Keratinocyte (primary cell): ENCODE measurements around the gene MYBPHL. TPM values are rescaled to one million over a fixed set of nuclear protein-coding genes. Genes with fewer than 3 reads are reported as not detected.

Source experiments
- DNase-seq: peaks from one replicate; pipeline ENCODE4 v3.0.0-alpha.2; 2011; ENCODE audit warnings: low read depth, missing footprints, low spot score
- FAIRE-seq: peaks from 2 replicates; lab custom pipeline; 2011; peaks lifted over from hg19 to GRCh38; lab: Jason Lieb, UNC
- H2AFZ ChIP-seq: 2 replicates; pipeline ENCODE4 v1.6.0; 2012; ENCODE audit warnings: low read length, control low read depth, inconsistent platforms; ENCODE audit not compliant: control insufficient read depth
- H3K27ac ChIP-seq: 2 replicates; pipeline ENCODE4 v1.5.1; 2011; ENCODE audit warnings: low read length; ENCODE audit not compliant: control insufficient read depth, insufficient read depth
- H3K27me3 ChIP-seq: 3 replicates; pipeline ENCODE4 v1.6.0; 2011; ENCODE audit warnings: low read length; ENCODE audit not compliant: control insufficient read depth, insufficient read depth; ENCODE audit errors: extremely low read depth
- H3K36me3 ChIP-seq, 2 experiments: 2 replicates in 1 of 2; 3 replicates in 1 of 2; pipeline ENCODE4 v1.5.1; 2011; ENCODE audit warnings: low read length in 2 of 2, mild to moderate bottlenecking in 1 of 2; ENCODE audit not compliant: control insufficient read depth in 2 of 2, insufficient read depth in 2 of 2; ENCODE audit errors: extremely low read depth in 1 of 2
- H3K4me1 ChIP-seq: 3 replicates; pipeline ENCODE4 v1.5.1; 2011; ENCODE audit warnings: low read length; ENCODE audit not compliant: control insufficient read depth, insufficient read depth; ENCODE audit errors: extremely low read depth
- H3K4me2 ChIP-seq: 3 replicates; pipeline ENCODE4 v1.6.0; 2011; ENCODE audit warnings: low read depth, low read length; ENCODE audit not compliant: control insufficient read depth, insufficient read depth; ENCODE audit errors: extremely low read depth
- H3K4me3 ChIP-seq, 3 experiments: fragments of 200-600 bp in 1 of 3; sonication (generic) in 1 of 3; 2 replicates in 2 of 3; 3 replicates in 1 of 3; pipeline ENCODE4 v1.5.1; 2011 to 2016; ENCODE audit warnings: low read length in 3 of 3, mild to moderate bottlenecking in 3 of 3, control low read depth in 2 of 3, inconsistent platforms in 1 of 3, low read depth in 1 of 3, mixed read lengths in 1 of 3, mixed run types in 1 of 3, moderate library complexity in 1 of 3; ENCODE audit not compliant: control insufficient read depth in 2 of 3, insufficient read depth in 2 of 3; ENCODE audit errors: extremely low read depth in 1 of 3
- H3K79me2 ChIP-seq: 2 replicates; pipeline ENCODE4 v1.6.0; 2012; ENCODE audit warnings: low read length; ENCODE audit not compliant: control insufficient read depth, insufficient read depth
- H3K9ac ChIP-seq: 3 replicates; pipeline ENCODE4 v1.6.0; 2011; ENCODE audit warnings: low read length; ENCODE audit not compliant: control insufficient read depth, insufficient read depth; ENCODE audit errors: extremely low read depth
- H3K9me1 ChIP-seq: 3 replicates; pipeline ENCODE4 v1.6.0; 2011; ENCODE audit warnings: low read length; ENCODE audit not compliant: control insufficient read depth, insufficient read depth; ENCODE audit errors: extremely low read depth
- H3K9me3 ChIP-seq: 2 replicates; pipeline ENCODE4 v1.5.1; 2012; ENCODE audit warnings: low read depth, low read length; ENCODE audit not compliant: control insufficient read depth
- H4K20me1 ChIP-seq: 3 replicates; pipeline ENCODE4 v1.6.0; 2011; ENCODE audit warnings: low read length; ENCODE audit not compliant: control insufficient read depth, insufficient read depth; ENCODE audit errors: extremely low read depth
- EZH2 ChIP-seq: IDR thresholded peaks from one replicate; pipeline ENCODE4 v1.6.1; 2012; ENCODE audit warnings: inconsistent platforms, mild to moderate bottlenecking, low read length, moderate library complexity
- dilution Hi-C: fragments of 300-500 bp; cut with MboI; formaldehyde crosslinking; loops from one replicate; pipeline ENCODE4 v1.7.0; 2020; ENCODE audit warnings: low sequenced_read_pairs; ENCODE audit not compliant: extremely low pct_ligation_motif_present
- polyA plus RNA-seq, 5 experiments: library from polyadenylated mRNA; depleted of rRNA in 3 of 5; stranded (reverse) in 3 of 5; stranded (forward) in 1 of 5; unstranded in 1 of 5; fragments of >200 nt; gene quantifications; 1 replicate in 1 of 5; 2 replicates in 3 of 5; 3 replicates in 1 of 5; pipeline versions ENCODE4 v1.2.1 to v1.2.3, GENCODE V29; 2011 to 2012; ENCODE audit warnings: missing spikeins in 2 of 5, low read depth in 1 of 5, low replicate concordance in 1 of 5
- TF ChIP-seq, protein P1 (sequence below), 3 experiments: IDR thresholded peaks in 1 of 3; conservative IDR thresholded peaks in 1 of 3; optimal IDR thresholded peaks in 1 of 3; 2 replicates in 2 of 3; 3 replicates in 1 of 3; pipeline versions ENCODE3 to v1.5.1; 2011; ENCODE audit warnings: low read length in 3 of 3, mild to moderate bottlenecking in 3 of 3, moderate library complexity in 2 of 3, control low read depth in 1 of 3, inconsistent platforms in 1 of 3; ENCODE audit not compliant: insufficient read depth in 2 of 3; ENCODE audit errors: extremely low read depth in 1 of 3

Gene MYBPHL
- polyA plus RNA-seq, 1 donor (not counting 4 experiments of a cell fraction or from before 2014, with no cell fraction given): 1.1 TPM

DNA sequence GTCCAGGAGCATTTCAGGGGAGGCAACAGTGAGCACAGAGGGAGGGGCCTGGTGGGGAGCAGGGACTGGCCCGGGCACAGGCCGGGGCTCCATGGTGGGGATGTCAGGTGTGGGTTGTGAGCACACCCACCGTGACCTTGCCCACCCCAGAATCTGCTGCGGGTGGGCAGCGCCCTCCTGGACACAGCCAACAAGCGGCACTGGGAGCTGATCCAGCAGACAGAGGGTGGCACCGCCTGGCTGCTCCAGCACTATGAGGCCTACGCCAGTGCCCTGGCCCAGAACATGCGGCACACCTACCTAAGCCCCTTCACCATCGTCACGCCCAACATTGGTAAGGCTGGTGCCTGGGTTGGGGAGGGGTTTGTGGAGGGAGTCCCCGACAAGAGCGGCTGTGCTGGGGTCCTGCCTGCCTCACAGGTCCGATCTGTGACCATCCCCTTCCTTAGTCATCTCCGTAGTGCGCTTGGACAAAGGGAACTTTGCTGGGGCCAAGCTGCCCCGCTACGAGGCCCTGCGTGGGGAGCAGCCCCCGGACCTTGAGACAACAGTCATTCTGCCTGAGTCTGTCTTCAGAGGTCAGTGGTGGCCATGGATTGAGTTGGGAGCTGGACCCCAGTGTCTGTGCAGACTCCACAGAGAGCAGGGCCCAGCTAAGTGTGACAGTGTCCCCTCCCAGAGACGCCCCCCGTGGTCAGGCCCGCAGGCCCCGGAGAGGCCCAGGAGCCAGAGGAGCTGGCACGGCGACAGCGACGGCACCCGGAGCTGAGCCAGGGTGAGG, 38.2 kb downstream of the MYBPHL start:
- Histone ChIP-seq H3K36me3 (peaks cover 8 to 14% of the 10 kb centered on the region in 2 experiments), H3K79me2 (no peaks in the 10 kb centered on the region), H3K27me3 (no peaks in the 10 kb centered on the region), H3K4me1 (peaks cover 19% of the 10 kb centered on the region), H3K9me3 (no peaks in the 10 kb centered on the region), H3K9me1 (no peaks in the 10 kb centered on the region), H3K27ac (no peak overlapping the region), H3K4me3 (no peak overlapping the region), H4K20me1 (no peaks in the 10 kb centered on the region), H3K9ac (no peak overlapping the region), H2AFZ (no peak overlapping the region), H3K4me2 (no peak overlapping the region)
- dilution Hi-C loops: no loop called here
- FAIRE-seq: no peak
- TF ChIP-seq, protein P1, sequence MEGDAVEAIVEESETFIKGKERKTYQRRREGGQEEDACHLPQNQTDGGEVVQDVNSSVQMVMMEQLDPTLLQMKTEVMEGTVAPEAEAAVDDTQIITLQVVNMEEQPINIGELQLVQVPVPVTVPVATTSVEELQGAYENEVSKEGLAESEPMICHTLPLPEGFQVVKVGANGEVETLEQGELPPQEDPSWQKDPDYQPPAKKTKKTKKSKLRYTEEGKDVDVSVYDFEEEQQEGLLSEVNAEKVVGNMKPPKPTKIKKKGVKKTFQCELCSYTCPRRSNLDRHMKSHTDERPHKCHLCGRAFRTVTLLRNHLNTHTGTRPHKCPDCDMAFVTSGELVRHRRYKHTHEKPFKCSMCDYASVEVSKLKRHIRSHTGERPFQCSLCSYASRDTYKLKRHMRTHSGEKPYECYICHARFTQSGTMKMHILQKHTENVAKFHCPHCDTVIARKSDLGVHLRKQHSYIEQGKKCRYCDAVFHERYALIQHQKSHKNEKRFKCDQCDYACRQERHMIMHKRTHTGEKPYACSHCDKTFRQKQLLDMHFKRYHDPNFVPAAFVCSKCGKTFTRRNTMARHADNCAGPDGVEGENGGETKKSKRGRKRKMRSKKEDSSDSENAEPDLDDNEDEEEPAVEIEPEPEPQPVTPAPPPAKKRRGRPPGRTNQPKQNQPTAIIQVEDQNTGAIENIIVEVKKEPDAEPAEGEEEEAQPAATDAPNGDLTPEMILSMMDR (optimal IDR thresholded peaks at IDR 0.05 in 1 of 3, IDR thresholded peaks at IDR 0.05 in 1 of 3, conservative IDR thresholded peaks at IDR 0.05 in 1 of 3; ENCODE audit: extremely low read depth in 1 of 3, insufficient read depth in 2 of 3, low read length in 3 of 3): no peak
- TF ChIP-seq EZH2: no peak
- no peak for DNase-seq

DNA sequence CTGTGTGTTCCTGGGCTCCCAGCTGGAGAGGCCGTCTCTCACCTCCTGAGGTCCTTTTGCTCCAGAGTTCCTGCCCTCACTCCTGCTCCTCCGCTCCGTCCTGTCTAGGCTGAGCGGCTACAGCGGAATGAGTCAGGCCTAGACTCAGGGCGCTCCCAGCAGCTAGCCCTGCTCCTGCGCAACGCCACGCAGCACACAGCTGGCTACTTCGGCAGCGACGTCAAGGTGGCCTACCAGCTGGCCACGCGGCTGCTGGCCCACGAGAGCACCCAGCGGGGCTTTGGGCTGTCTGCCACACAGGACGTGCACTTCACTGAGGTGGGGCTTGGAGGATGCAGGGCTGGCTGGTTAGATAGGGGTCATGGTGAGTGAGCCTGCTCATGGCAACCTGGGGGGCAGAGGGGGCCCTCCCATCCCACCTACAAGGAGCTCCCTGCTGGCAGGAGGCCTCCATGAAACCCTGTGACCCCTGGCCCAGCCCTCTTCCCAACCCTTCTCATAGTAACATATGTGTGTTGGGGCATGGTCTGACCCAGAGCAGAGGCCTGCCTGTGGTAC, 39.0 kb downstream of the MYBPHL start:
- Histone ChIP-seq H2AFZ (no peak overlapping the region), H3K27me3 (no peaks in the 10 kb centered on the region), H3K79me2 (no peaks in the 10 kb centered on the region), H3K4me2 (no peak overlapping the region), H3K9me1 (no peaks in the 10 kb centered on the region), H3K9me3 (no peaks in the 10 kb centered on the region), H3K27ac (no peak overlapping the region), H3K9ac (no peak overlapping the region), H3K36me3 (peaks cover 8 to 14% of the 10 kb centered on the region in 2 experiments), H3K4me1 (peaks cover 19% of the 10 kb centered on the region), H4K20me1 (no peaks in the 10 kb centered on the region), H3K4me3 (no peak overlapping the region)
- DNase-seq (no peak), FAIRE-seq (no peak)
- TF ChIP-seq, protein P1 (optimal IDR thresholded peaks at IDR 0.05 in 1 of 3, IDR thresholded peaks at IDR 0.05 in 1 of 3, conservative IDR thresholded peaks at IDR 0.05 in 1 of 3; ENCODE audit: extremely low read depth in 1 of 3, insufficient read depth in 2 of 3, low read length in 3 of 3): no peak
- TF ChIP-seq EZH2: no peak
- dilution Hi-C loops: no loop called here
